SKM-1 (cell line): ENCODE results near the gene HES2.
"Not testable (repeated sequence)": the region's sequence is repeated elsewhere in the genome, so short reads cannot be mapped to it uniquely, and the experiment has no call there.

Experiments used
- DNase-seq: peaks from one replicate; lab custom pipeline; 2025; ENCODE audit not compliant: unreplicated experiment; lab: John Stamatoyannopoulos, UW

Gene HES2

GRCh38 chr1:6419397-6419803, 319 bp downstream of the HES2 start:
- DNase-seq: no peak

DNA sequence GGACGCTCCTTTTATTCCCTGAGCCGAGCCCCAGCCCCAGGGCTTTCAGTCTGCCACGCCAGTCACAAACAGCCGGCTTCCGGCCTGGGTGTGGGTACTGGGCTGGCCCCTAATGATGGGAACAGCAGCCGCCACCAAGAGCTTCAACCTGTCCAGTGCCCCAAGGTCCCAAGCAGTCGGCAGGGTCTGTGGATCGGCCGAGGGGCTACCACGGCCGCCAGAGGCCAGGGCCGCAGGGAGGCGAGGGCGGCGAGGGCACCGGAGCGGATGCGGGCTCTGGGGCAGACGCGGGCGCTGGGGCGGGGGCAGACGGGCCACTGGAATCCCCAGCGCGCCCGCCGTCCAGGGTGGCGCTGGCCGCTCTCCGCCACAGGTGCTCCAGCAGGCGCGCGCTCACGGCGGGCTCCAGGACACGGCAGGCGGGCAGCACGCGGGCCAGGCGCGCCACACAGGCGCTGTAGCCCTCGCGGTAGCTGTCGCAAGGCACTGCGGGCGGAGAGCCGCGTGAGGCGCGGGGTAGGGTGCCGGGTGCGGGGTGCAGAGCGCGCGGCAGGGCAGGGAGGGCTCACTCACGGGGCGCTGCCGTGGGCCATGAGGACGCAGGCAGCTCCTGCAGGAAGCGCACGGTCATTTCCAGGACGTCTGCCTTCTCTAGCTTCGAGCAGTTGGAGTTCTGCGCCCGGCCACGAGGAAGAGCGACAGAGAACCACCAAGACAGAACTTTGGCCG, 887 bp downstream of the HES2 start:
- no peak for DNase-seq

GRCh38 chr1:6417961-6418667, 1.6 kb downstream of the HES2 start:
- DNase-seq: no peak

GRCh38 chr1:6416906-6417305, 2.8 kb downstream of the HES2 start:
- DNase-seq: no peak

DNA sequence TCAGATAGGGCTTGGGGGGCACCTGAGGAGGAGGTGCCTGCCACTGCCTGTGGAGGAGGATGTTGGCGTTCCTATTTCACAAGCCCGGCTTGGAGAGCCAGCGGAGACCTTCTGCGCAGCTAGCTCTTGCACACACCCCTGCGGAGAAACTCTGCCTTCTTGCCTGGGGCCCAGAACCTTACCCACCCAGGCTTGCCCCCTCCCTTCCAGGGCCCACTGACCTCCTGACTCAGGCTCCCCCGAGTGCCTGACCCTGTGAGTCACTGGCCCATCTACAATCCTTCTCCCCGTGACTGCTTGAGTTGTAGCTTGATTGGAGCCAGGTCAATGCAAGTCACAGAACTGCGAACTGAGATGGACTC, 3.4 kb downstream of the HES2 start:
- no peak for DNase-seq

DNA sequence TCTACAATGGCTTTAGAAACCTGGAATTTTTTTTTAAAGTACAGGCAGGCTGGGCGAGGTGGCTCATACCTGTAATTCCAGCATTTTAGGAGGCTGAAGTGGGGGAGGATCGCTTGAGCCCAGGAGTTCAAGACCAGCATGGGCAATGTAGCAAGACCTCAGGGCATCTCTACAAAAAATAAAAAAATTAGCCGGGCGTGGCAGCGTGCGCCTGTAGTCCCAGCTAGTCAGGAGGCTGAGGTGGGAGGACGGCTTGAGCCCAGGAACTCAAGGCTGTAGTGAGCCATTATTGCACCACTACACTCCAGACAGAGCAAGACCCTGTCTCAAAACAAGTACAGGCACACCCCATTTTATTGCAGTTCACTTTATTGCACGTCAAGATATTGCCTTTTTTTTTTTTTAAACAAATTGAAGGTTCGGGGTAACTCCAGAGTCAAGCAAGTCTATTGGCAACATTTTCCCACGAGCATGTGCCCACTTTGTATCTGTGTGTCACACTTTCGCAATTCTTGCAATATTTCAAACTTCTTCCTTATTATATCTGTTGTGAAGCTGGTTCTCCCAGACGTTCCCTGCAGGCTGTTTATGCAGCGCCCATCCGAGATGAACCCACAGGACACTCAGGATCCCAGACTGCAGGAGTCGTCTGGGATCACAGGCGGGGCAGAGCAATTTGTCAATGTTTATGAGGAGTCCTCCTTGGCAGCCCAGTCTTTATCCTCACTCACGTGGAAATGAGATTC, 4.7 kb downstream of the HES2 start:
- DNase-seq: no peak

- DNase-seq: no peak
These were observed 5.3 kb downstream of the HES2 start for GRCh38 chr1:6414443-6414844.

DNA sequence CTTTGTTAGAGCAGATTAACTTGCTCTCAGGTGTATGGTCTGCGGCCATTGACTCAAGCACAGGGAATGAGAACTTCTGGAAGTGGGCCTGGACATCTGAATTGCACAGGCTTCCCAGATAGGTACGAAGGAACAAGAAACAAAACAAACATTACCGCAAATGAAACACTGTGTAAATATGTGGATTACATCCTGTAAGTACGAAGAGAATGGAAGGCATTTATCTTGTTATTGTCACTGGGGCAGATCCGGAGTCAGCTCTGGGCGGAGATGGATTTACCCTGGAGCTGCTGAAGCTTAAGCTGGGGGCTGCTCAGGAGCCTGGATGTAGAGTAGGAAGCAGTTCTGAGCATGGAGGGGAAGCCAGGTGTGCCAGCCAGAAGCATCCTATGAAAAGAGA, 6.8 kb downstream of the HES2 start:
- DNase-seq: no peak

- no peak for DNase-seq
These were observed 9.3 kb downstream of the HES2 start for GRCh38 chr1:6410248-6410893.

- DNase-seq: no peak
These were observed 10.0 kb downstream of the HES2 start for GRCh38 chr1:6409733-6410132.

- DNase-seq: no peak
These were observed 10.7 kb downstream of the HES2 start for GRCh38 chr1:6409053-6409452.

- DNase-seq: no peak
These were observed 11.7 kb downstream of the HES2 start for GRCh38 chr1:6408023-6408422.

- peak; percentile 79 for DNase-seq
These were observed 18.0 kb downstream of the HES2 start for GRCh38 chr1:6401673-6402072.

- no peak for DNase-seq
These were observed 20.4 kb downstream of the HES2 start for GRCh38 chr1:6399294-6399693.

- DNase-seq: no peak
These were observed 21.8 kb downstream of the HES2 start for GRCh38 chr1:6397844-6398441.

DNA sequence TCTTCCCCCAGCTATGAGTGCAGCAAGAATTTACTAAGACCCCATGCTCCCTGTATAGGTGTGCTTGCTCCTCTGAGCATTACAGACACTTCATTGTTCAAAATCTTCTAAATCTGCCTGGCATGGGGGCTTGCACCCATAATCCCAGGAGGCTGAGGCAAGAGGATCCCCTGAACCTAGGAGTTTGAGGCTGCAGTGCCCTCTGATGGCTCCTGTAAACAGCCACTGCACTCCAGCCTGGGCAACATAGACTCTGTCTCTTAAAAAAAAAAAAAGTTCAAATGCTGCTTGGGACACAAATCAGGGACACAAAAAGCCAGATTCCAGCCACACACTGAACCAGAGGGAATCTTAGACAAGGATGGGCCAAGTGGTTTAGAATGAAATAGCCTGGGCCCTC, 22.7 kb downstream of the HES2 start:
- no peak for DNase-seq

- DNase-seq: not testable (repeated sequence)
These were observed 23.9 kb downstream of the HES2 start for GRCh38 chr1:6395781-6396244.

DNA sequence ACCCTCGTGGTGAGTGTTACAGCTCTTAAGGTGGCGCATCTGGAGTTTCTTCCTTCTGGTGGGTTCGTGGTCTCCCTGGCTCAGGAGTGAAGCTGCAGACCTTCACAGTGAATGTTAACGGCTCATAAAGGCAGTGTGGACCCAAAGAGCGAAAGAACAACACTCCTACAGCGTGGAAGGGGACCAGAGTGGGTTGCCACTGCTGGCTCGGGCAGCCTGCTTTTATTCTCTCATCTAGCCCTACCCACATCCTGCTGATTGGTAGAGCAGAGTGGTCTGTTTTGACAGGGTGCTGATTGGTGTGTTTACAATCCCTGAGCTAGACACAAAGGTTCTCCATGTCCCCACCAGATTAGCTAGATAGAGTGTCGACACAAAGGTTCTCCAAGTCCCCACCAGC, 24.6 kb downstream of the HES2 start:
- not testable (repeated sequence) for DNase-seq

DNA sequence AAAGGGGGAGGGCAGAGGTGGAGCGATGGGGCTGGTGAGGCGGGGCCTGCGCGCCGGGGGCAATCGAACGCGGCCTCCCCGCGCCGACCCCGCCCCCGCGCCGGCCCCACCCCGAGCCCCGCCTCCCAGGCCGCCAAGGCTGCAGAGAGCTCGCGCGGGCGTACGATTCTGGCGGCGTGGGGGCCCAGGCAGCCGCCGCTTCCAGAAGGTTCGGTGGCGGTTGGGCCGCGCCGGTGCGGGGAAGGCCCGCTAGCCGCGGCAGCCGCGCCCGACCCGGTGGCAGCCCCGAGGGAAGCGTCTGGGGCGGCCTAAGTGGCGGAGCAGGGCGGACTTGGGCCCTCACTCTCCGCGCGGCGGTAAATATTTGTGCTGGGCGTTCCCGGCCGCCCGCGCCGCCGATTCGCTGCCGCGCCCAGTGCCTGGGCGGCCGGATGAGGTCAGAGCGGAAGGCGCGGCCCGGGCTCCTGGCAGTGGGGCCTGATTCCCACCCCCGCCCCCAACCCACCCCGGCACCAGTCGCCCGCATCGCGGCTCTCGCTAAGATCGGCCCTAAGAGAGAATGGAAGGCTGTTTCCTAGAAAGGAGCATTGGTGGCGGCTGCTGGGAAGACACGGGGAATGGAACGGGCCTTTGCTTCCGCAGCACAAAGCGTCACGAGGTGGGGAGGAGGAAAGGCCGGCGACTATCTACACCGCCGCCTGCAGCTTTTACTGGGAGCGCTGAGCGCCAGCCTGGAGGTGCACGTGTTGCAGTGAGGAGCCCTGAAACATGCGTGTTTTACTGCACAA, 26.1 kb downstream of the HES2 start, which contains the start of gene ACOT7:
Gene ACOT7 (minus strand): TSS at position 368 of the 788 bp plus-strand sequence. CDS start 368 bp downstream, outside the sequence.
- DNase-seq: peak; percentile 90

DNA sequence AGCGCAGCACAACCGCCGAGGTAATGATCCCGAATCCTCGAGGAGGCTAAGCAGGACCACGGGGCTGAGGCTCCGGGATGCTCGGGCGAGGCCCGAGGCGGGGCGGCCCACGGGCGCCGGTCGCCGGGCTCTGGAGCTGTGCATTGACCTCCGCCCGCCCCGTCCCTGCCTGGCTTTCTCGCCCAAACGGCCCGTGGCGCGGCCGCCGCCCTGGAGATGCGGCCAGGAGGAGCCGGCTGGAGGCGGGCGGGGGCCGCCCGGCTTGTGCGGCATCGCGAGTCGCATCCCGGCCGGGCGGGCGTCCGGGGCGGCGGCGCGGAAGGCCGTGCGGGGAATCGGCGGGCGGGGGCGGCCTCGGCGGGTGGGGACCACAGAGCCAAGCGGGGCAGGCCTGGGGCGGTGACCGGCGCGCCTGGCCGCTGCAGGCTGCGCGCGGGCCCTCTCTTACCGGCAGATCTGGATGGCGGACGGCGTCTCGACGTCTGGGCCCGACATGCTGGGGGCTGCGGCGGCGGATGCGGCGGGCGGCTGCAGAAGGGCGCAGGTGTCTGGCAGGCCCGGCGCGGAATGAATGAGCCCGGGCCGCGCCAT, 26.8 kb downstream of the HES2 start:
- DNase-seq: no peak
